SK-N-SH (cell line): Measurements from ENCODE around the gene MRPL41.

Experiments
- GABPA ChIP-seq: IDR thresholded peaks from 2 replicates; pipeline ENCODE4 v1.4.0; 2012; ENCODE audit warnings: low read depth, mild to moderate bottlenecking
- JUND ChIP-seq: IDR thresholded peaks from 2 replicates; pipeline ENCODE4 v1.4.0; 2012
- NRF1 ChIP-seq: IDR thresholded peaks from 2 replicates; pipeline ENCODE4 v1.6.1; 2012; ENCODE audit warnings: low read depth, mild to moderate bottlenecking, low read length
- RCOR1 ChIP-seq: fragments of 150-350 bp; IDR thresholded peaks from 2 replicates; pipeline ENCODE4 v1.6.1; 2017; ENCODE audit warnings: antibody characterized with exemption, low read length
- RFX5 ChIP-seq: IDR thresholded peaks from 2 replicates; pipeline ENCODE4 v1.6.1; 2012; ENCODE audit warnings: mild to moderate bottlenecking, improper control_type of control experiment, low read length
- TF ChIP-seq, protein P1 (sequence below): fragments of 200-600 bp; sonication (generic); IDR thresholded peaks from 2 replicates; pipeline ENCODE4 v1.6.1; 2017; ENCODE audit warnings: antibody characterized with exemption, mild to moderate bottlenecking, moderate library complexity

- no peak for TF ChIP-seq GABPA
- no peak for TF ChIP-seq RFX5
- no peak for TF ChIP-seq JUND
- TF ChIP-seq, protein P1, sequence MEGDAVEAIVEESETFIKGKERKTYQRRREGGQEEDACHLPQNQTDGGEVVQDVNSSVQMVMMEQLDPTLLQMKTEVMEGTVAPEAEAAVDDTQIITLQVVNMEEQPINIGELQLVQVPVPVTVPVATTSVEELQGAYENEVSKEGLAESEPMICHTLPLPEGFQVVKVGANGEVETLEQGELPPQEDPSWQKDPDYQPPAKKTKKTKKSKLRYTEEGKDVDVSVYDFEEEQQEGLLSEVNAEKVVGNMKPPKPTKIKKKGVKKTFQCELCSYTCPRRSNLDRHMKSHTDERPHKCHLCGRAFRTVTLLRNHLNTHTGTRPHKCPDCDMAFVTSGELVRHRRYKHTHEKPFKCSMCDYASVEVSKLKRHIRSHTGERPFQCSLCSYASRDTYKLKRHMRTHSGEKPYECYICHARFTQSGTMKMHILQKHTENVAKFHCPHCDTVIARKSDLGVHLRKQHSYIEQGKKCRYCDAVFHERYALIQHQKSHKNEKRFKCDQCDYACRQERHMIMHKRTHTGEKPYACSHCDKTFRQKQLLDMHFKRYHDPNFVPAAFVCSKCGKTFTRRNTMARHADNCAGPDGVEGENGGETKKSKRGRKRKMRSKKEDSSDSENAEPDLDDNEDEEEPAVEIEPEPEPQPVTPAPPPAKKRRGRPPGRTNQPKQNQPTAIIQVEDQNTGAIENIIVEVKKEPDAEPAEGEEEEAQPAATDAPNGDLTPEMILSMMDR: no peak
- TF ChIP-seq RCOR1: no peak
- no peak for TF ChIP-seq NRF1
Measured at GRCh38 chr9:137580954-137581322, 29.3 kb downstream of the MRPL41 start.
